T-helper 1 cell (primary cell): Measurements from ENCODE around the gene RAB3GAP1.
"Not testable (repeated sequence)": the region's sequence is repeated elsewhere in the genome, so short reads cannot be mapped to it uniquely, and the experiment has no call there.

ENCODE experiments used
- DNase-seq, 5 donors: peaks; one replicate each; pipeline ENCODE4 v3.0.0-alpha.2; 2012 to 2020

The RAB3GAP1 gene

DNA sequence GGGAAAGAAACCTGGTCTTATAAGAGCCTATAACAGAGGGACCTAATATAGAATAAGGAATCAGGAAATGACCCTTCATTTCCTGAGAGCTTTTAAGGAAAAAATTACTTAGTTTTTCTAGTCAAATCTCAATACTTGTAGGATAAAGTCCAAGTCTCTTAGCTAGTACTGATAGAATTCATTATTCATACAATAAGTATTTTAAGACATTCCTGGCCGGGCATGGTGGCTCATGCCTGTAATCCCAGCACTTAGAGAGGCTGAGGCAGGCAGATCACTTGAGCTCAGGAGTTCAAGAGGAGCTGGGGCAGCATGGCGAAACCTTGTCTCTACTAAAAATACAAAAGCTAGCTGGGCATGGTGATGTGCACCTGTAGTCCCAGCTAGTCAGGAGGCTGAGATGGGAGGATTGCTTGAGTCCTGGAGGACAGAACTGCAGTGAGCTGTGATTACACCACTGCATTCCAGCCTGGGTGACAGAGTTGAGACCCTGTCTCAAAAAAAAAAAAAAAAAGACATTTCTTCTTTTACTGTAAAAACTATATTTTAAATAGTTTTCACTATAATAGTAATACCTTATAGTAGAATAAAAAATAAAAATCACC, 3.2 kb downstream of the RAB3GAP1 start:
- no peak for DNase-seq

DNA sequence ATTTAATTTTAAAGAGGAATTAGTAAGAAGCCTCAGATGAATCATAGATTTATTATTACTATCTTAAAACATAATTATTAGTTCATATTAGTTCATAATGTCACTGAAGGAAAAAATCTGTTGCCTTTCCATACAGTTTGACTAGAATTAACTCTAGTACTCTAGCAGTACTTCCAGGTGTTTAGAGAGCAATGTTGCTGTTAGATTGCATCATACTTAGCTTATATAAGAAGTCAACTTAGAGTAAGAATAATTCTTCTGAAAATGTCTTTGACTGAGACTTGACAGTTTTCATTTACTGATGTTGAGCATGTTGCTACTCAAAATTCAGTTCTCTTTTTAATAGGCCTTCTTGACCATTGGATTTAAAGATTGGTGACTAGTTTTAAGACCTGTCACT, 4.7 kb downstream of the RAB3GAP1 start:
- DNase-seq: peak in 1 of 5 donors; percentile 62

DNA sequence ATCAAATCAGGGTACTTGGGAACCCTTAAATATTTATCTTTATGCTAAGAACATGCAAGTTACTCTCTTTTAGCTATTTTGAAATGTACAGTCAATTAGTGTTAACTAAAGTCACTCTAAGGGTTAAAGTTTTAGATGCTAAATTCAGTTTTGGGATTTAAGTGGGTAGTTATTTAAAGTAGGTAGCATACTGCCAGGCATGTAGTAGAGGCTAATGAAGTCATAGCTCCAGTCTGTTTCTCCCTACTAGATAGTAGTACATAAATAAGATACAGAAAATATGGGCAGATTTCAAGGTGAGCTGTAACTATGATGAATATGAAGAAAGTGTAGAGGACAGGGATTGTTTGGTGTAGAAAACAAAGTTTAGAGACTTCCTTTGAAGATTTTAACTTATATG, 7.5 kb downstream of the RAB3GAP1 start:
- no peak for DNase-seq

DNA sequence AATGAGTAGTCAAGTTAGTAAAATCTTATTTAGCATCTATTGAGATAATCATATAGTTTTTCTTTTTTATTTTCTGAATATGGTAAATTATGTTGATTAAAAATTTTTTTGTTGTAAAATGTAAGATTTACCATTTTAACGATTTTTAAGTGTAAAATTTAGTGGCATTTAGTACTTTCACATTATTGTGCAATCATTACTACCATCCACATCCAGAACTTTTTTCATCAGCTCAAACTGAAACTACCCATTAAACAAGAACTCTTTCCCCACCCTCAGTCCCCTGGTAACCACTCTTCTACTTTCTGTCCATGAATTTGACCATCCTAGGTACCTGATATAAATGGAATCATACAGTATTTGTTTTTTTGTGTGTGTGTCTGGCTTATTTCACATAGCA, 11.1 kb downstream of the RAB3GAP1 start:
- DNase-seq: no peak

DNA sequence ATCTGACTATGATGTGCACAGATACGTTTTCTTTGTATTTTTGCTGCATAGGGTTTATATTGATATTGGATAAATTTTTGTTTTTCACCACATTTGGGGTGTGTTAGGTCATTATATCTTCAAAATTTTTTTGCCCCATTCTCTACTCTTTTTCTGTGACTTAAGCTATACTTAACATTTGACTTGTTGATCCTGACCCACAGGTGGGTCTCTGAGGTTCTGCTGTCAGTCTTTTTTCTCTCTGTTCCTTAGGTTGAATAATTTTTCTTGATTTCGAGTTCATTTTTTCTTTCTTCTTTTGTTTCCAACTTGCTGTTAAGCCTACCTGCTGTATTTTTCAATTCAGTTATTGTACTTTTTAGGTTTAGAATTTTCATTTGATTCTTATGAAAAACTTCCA, 12.1 kb downstream of the RAB3GAP1 start:
- no peak for DNase-seq

DNA sequence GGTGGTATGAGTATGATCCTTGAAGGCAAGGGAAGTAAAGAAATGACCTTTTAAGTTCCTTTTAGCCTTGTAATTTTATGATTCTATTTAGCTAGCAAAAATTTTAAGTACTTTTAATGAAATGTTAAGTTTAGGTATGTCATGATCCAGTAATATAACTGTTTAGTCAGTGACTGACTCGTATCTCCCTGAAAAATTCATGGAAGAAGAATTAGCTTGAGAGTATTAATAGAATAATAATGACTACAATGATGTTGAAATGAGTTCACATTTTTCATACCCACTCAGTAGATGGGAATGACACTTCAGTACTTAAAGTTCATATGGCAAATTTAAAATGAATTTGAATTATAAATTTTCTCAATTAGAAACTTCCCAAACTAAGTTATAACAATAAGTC, 14.6 kb downstream of the RAB3GAP1 start:
- DNase-seq: no peak

DNA sequence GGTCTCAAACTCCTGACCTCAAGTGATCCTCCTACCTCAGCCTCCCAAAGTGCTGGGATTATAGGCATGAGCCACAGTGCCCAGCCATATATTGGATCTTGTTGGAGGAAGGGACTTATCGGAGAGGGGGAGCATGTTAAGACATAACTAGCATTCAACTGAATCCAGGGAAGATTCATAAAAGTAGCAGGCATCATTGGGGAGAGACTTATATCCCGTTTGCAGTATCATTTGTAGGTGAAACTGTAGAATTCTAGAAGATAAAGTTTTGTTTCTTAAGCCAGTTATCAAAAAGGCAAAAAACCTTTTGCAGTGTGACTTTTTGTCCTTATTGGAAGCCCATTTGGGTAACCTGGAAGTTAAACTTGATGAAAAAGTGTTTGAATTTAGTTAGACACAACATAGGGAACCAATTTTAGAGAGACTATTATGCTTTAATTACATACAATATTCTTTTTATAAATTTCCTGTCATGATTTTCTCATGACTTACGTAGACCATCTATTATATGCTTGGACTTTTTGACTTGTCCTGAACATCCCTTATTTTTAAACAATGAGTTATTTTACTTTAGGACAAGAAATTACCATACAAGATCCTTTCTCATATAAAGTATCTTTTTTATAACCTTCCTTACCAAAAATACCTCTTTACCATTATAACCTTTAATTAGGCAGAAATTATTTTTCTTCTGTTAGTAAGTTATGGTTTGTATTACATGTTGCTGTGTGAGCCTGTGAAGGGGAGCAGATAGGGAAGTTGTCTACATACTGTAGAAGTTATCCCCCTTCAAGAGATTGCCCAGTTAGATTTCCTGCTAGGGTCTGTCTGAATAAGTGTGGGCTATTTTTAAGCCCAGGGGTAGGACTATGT, 20.3 kb downstream of the RAB3GAP1 start:
- DNase-seq: peak in 1 of 5 donors; percentile 8

DNA sequence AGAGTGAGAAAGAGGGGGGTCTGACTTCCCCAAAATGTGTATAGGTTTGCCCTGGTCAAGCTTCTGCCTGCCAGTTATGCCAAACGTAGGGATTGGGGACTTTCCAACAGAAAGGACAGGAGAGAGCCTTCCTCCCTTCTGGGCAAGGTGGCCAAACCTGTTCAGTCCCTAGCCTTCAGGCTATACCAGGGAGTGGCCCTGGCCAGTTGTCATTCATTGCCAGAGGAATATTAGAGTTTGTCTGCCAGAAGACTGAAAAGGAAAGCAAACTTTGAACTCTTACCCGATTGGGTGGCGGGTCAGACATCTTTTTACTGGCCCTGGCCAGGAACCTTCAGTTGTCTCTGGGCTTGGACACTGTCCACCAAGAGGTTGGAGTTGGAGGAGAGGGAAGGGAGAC, 22.1 kb downstream of the RAB3GAP1 start:
- DNase-seq: no peak

DNA sequence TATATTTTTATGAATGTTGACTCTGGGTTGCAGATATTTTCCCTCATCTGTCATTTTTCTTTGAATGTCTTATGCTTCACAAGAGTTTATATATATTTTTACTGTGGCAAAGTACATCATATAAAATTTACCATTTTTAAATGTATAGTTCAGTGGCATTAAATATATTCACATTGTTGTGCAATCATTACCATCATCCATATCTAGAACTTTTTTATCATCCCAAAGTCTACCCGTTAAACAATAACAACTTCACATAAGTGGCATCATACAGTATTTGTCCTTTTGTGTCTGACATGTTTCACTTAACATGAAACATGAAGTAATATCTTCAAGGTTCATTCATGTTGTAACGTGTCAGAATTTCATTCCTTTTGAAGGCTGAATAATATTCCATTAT, 24.5 kb downstream of the RAB3GAP1 start:
- DNase-seq: no peak

DNA sequence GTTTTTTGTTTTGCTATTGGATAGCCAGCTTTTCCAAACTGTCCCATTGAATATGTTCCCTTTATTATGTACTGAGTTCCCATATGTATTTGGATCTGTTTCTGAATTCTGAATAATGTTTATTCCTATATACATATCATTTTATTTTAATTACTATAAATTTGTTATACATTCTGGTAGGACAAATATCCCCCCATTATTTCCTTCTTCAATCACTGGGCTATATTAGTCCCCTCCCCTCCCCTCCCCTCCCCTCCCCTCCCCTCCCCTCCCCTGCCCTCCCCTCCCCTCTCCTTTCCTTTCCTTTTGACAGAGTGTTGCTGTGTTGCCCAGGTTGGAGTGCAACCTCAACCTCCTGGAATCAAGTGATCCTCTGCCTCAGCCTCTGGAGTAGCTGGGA, 26.3 kb downstream of the RAB3GAP1 start:
- DNase-seq: no peak

DNA sequence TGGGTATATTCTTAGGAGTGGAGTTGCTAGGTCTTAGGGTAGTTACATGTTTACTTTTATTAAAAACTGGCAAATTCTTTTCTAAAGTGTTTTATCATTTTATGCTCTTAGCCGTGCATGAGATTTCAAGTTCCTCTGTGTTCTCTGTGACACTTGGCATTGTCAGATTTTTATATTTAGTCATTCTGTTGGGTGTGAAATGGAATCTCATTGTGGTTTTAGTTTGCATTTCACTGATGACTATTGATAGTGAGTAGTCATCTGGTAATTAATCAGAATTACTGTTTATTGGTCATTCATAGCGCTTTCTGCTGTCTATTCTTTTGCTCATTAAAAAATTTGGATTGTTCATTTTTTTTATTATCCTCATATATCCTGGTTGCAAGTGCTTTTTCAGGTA, 34.1 kb downstream of the RAB3GAP1 start:
- no peak for DNase-seq

DNA sequence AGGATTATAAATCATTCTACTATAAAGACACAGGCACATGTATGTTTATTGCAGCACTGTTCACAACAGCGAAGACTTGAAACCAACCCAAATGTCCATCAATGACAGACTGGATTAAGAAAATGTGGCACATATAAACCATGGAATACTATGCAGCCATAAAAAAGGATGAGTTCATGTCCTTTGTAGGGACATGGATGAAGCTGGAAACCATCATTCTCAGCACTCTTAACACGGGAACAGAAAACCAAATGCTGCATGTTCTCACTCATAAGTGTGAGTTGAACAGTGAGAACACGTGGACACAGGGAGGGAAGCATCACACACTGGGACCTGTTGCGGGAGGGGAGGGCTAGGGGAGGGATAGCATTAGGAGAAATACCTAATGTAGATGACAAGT, 37.5 kb downstream of the RAB3GAP1 start:
- DNase-seq: not testable (repeated sequence)

DNA sequence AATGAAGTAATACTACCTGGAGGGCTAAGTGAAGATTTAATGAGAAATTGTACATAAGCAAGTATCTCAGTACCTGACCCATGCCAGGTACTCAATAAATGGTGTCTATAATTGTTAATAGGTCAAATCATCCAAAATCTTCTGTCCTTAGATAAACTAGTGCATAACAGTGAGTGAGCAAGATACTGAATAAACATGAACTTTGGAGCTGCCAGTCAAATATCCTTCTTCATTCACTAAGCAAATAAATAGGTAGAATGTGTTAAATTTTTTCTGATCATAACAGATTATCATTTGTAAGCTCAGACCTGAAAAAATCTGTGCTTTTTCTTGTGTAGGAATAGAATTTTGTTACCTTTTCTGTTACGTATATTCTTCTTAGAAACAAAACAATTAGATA, 39.6 kb downstream of the RAB3GAP1 start:
- no peak for DNase-seq

DNA sequence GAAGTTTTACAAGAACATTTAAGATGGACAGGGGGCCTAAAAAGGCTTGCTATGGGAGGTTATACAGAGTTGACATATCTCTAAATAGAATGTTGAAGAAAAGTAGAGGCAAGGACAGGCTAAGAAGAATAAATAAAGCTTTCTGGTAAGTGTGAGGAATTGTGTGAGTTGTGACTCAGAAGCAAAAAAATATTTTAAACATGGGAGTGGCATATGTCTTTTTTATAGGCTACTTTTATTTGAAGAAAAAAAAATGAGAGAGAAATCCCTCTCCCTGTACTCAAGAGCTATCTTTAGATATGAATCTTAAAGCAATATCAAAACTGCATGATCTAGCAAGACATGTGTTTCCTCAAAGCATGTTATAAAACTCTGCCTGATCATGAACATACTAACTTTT, 41.1 kb downstream of the RAB3GAP1 start:
- DNase-seq: no peak

DNA sequence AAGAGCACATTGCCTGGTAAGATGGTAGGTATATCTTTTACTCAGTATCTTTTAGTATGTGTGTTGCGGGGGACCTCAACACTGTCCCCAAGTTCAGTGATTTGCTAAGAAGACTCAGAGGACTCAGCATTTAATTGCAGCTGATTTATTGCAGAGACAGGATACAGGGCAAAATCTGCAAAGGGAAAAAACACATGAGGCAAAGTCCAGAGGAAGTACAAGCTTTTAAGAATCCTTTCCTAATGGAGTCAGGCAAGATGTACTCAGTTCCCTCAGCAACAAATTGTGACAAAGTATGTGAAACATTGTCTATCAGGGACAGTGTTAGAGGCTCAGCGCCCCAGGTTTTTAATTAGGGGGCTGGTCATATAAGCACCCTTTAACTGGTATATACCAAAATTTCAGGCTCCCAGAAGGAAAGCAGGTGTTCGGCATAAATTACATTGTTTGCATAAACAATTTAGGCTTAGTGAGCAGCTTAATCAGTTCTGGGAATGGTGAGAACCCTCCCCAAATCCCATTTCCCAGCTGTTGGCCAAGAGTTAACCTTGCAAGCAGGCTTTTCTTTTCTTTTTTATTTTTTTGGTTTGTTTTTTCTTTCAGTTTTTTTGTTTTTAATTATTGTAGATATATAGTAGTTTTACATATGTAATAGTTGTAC, 41.7 kb downstream of the RAB3GAP1 start:
- DNase-seq: no peak

DNA sequence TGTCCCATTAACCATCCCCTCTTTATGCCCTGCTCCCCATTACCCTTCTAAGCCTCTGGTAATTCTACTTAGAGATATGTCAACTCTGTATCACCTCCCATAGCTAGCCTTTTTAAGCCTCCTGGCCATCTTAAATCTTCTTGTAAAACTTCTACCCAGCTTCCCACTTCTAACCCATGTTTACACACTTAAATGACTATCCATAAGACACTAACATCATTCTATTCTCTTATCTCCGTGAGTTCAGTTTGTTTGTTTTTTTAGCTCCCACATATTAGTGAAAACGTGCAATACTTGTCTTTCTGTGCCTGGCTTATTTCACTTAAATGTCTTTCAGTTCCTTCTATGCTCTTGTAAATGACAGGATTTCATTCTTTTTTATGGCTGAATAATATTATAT, 42.4 kb downstream of the RAB3GAP1 start:
- no peak for DNase-seq

DNA sequence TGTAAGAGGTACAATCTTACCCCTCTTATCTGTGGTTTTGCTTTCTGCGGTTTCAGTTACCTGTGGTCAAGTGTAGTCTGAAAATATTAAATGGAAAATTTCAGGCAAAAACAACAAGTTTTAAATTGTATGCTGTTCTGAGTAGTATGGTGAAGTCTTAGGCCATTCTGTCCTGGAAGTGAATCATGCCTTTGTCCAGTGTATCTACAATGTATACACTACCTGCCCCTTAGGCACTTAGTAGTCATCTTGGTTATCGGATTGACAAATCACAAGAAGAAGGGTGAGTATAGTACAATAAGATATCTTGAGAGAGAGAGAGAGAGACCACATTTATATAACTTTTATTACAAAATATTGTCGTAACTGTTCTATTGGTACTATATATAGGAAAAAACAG, 43.5 kb downstream of the RAB3GAP1 start:
- DNase-seq: no peak

DNA sequence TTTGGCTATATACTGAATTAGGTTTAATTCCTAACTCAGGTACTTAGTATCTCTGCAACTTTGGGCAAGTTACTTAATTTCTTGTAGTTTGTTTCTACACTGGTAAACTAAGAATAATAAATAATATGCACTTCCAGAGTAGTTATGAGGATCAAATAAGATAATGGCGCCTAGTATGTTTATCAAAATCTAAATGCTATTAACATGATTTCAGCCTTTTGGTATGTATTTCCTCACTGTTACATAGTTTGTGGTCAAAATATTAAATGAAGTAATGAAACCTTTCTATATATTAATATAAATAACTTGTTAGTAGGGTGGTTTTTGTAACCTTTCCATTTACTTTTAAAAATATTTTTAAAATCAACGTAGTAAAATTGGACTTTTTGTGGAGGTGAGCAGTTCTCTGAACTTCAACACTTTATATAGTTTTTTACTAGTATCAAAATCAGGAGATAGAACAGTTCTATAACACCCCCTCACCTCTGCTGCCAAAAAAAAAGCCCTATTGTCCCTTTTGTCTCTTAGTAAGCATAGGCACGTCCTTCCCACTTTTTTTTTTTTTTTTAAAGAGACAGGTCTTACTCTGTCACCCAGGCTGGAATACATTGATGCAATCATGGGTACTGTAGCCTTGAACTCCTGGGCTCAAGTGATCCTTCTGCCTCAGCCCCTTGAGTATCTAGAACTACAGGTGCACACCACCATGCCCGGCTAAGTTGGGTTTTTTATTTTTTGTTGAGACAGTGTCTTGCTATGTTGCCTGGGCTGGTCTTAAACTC, 44.8 kb downstream of the RAB3GAP1 start:
- DNase-seq: no peak

DNA sequence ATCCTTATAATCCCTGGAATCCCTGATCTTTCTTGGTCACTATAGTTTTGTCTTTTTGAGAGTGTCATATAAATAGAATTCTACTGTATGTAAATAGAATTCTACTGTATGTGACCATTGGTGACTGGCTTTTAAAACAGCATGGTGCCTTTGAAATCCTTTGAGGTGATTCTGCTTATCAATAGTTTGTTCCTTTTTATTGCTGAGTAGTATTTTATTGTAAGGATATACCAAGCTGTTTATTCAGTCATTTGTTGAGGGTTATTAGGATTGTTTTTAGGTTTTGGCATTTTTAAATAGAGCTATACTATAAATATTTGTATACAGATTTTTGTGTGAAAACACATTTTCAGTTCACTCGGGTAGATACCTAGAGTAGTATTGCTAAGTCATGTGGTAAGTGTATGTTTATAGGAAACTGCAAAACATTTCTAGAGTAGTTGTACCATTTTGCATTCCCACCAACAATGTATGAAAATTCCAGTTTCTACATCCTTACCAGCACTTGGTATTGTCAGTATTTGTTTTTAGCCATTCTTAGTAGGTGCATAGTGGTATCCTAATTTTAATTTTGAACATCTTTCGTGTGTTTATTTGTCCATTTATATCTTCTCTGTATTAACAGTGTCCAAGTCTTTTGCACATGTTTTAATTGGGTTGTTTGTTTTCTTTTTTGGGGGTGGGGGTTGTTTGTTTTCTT, 45.6 kb downstream of the RAB3GAP1 start:
- DNase-seq: no peak

DNA sequence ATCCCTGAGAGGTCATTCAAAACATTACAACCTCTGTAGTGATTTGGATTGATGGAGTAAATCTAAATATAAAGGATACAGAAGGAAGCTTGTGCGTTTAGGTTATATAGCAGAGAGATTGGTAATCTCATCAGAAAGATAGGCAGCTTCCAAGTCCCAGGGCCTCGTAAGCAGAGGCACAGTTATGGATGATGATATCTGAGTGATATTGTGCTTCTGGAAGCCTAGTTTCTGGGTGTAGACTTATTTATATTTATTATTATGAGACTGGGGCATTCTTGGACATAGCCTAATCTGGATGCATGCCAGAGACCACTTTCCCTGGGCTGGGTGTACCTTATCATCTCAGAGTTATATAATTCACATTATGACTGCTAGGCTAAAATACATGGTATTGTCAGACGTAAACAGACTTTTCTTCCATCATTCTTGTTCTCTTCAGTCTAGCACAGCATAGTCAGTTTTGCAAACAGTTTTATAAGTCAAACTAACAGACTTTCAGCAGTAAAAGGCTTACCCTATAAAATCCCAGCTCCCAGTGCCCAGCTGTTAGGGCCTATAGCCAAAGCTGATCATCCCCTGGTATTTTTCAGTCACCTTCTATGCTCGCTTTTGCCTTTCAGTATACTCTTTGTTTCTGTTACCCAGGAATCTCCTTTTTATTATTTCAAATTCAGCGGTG, 47.9 kb downstream of the RAB3GAP1 start:
- DNase-seq: no peak

DNA sequence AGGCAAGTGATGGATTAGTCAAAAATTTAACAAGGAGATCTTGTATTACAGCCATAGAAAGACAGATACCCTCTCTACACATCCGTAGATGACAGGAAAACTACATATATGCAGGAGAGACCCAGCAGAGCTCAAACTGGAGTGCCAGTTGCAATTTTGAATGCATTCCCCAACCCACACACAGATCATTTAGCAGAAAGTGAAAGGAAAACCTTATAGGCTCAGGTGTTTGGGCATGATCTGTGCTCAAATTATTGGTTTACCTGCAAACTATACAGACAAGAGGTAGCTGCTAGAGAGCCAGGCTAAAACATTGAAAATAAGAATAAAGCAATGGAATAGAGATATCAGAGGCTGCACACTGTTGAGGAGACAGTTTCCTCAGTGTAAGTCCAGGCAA, 51.8 kb downstream of the RAB3GAP1 start:
- DNase-seq: no peak
